ENCODE results near the gene RALGPS2.

The RALGPS2 gene

DNA sequence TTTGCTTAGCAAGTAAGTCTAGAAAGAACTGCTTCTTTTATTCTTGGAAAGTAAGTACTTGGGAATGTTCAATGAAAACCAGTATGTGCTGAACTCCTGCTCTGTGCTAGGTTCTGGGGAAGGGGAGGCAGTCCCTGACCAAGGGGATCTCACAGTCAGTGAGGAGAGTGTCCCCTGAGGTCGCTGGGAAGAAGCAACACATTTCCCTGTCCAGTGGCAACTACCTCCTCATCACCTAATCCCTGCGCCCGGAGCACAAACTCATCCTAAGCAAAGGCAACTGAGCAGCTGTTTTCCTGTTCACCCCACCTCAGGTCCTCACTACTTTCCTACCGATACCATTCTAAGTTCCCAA lies 207.5 kb downstream of the RALGPS2 start:
- Histone ChIP-seq H3K4me3 (ENCODE audit: low read depth, low read length) (no peak overlapping the region), H3K27me3 (ENCODE audit: insufficient read depth, low read depth, severe bottlenecking) (no peaks in the 10 kb centered on the region), H3K9me3 (ENCODE audit: severe bottlenecking) (no peaks in the 10 kb centered on the region), H3K36me3 (no peaks in the 10 kb centered on the region), H3K27ac (no peak overlapping the region)
- DNase-seq = no peak
- TF ChIP-seq, protein P1, sequence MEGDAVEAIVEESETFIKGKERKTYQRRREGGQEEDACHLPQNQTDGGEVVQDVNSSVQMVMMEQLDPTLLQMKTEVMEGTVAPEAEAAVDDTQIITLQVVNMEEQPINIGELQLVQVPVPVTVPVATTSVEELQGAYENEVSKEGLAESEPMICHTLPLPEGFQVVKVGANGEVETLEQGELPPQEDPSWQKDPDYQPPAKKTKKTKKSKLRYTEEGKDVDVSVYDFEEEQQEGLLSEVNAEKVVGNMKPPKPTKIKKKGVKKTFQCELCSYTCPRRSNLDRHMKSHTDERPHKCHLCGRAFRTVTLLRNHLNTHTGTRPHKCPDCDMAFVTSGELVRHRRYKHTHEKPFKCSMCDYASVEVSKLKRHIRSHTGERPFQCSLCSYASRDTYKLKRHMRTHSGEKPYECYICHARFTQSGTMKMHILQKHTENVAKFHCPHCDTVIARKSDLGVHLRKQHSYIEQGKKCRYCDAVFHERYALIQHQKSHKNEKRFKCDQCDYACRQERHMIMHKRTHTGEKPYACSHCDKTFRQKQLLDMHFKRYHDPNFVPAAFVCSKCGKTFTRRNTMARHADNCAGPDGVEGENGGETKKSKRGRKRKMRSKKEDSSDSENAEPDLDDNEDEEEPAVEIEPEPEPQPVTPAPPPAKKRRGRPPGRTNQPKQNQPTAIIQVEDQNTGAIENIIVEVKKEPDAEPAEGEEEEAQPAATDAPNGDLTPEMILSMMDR (IDR thresholded peaks at IDR 0.05; ENCODE audit: low read depth, low read length) = no peak

DNA sequence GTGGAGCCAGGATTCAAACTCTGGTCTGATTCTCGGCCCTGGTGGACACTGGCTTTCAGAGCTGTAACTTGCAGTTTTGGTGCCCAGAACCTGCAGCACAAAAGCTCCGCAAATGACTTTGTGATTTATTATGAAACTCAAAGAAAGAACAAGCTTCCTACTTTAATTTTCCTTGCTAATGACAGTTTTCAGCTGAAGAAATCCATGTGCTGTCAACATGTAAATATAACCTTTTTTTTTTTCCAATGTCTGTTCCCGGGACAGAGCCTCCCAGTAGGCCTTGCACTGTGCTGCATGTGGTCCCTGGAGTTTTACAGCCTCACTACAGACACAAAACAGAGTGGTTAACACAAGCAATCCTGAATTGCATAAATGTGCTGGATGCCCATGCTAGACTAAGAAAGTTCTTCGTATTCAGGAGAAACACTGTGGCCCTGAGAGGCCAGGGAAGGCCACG lies 208.1 kb downstream of the RALGPS2 start:
- TF ChIP-seq, protein P1 (IDR thresholded peaks at IDR 0.05; ENCODE audit: low read depth, low read length) = no peak
- H3K27me3 ChIP-seq (ENCODE audit: insufficient read depth, low read depth, severe bottlenecking) = no peaks in the 10 kb centered on the region
- H3K4me3 ChIP-seq (ENCODE audit: low read depth, low read length) = no peak overlapping the region
- no peak overlapping the region for H3K27ac ChIP-seq
- no peak for DNase-seq
- no peaks in the 10 kb centered on the region for H3K9me3 ChIP-seq (ENCODE audit: severe bottlenecking)
- no peaks in the 10 kb centered on the region for H3K36me3 ChIP-seq

DNA sequence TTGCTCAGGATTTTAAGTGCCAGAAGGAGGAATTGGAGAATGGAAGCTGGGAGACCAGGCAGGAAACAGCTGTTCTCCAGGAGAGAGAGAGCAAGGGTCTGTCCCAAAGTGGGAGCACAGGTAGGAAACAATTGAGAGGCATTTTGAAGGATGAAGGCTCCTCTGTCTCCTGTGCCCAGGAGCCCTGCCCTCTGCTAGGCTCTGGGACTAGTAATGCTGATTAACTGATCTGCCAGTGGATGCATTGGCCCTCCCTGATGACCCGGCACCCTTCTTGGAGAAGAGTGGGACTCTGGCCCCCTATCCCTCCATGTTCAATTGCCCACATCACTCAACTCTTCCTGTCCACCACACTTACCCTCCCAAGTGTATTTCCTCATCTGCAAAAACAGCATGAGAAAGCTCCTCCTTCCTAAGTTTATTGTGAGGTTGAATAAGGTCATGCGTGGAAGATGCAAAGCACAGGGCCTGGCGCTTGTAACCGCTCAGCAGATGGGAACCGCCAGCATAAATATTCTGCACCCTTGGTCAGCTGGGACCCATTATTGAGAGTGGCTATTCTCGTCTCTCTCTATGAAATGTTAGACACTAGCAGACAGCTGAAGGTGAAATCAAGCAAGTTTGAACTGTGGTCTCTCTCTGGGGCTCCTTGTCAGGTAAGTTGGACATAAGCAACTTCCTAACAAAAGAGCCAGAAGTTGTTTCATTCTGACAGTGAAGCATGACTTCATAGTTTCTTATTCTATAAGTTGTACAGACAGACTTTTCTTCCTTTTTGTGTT lies 208.9 kb downstream of the RALGPS2 start:
- Histone ChIP-seq H3K27me3 (ENCODE audit: insufficient read depth, low read depth, severe bottlenecking) (no peaks in the 10 kb centered on the region), H3K4me3 (ENCODE audit: low read depth, low read length) (no peak overlapping the region), H3K36me3 (no peaks in the 10 kb centered on the region), H3K9me3 (ENCODE audit: severe bottlenecking) (no peaks in the 10 kb centered on the region), H3K27ac (no peak overlapping the region)
- TF ChIP-seq, protein P1 (IDR thresholded peaks at IDR 0.05; ENCODE audit: low read depth, low read length) = no peak
- DNase-seq = no peak

DNA sequence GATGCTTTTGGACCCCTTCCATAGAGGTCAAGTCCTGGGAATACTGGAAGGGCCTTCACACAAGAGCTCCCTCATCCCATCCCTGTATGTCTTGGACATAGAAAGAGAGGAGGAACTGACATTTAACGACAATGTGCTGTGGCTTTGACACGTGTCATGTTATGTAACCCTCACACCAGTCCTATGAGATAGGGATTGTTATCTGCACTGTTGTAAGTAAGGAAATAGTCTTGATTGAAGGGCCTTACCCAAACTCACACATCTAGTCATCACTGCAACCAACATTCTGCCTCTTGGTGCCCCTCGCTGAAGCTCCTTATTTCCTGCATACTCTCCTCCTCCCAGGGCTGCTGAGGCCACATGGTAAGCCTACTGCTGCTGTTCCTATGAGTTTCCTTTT lies 209.5 kb downstream of the RALGPS2 start:
- DNase-seq = no peak
- Histone ChIP-seq H3K4me3 (ENCODE audit: low read depth, low read length) (no peak overlapping the region), H3K27ac (no peak overlapping the region), H3K36me3 (no peaks in the 10 kb centered on the region), H3K9me3 (ENCODE audit: severe bottlenecking) (no peaks in the 10 kb centered on the region), H3K27me3 (ENCODE audit: insufficient read depth, low read depth, severe bottlenecking) (no peaks in the 10 kb centered on the region)
- TF ChIP-seq, protein P1 (IDR thresholded peaks at IDR 0.05; ENCODE audit: low read depth, low read length) = no peak

DNA sequence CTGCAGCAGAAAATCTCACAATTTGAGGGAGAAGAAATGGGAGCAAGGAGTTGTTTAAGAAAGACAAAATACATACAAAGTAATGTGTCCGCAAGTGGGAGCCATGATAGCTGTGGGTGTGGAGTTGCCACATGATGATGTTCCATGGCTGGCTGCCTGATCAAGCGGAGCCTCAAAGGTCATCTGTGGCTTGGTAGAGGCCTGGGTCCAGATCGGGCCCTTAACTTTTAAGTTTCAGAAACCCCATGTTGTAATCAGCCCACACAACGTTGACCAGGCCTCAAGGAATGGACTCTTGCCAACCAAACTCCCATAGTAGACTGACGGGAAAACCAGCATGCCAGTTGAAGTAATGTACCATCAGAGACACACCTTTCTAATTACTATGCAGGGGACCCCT lies 210.6 kb downstream of the RALGPS2 start:
- H3K27ac ChIP-seq = no peak overlapping the region
- H3K4me3 ChIP-seq (ENCODE audit: low read depth, low read length) = no peak overlapping the region
- no peaks in the 10 kb centered on the region for H3K27me3 ChIP-seq (ENCODE audit: insufficient read depth, low read depth, severe bottlenecking)
- no peaks in the 10 kb centered on the region for H3K9me3 ChIP-seq (ENCODE audit: severe bottlenecking)
- TF ChIP-seq, protein P1 (IDR thresholded peaks at IDR 0.05; ENCODE audit: low read depth, low read length) = no peak
- H3K36me3 ChIP-seq = no peaks in the 10 kb centered on the region
- no peak for DNase-seq

DNA sequence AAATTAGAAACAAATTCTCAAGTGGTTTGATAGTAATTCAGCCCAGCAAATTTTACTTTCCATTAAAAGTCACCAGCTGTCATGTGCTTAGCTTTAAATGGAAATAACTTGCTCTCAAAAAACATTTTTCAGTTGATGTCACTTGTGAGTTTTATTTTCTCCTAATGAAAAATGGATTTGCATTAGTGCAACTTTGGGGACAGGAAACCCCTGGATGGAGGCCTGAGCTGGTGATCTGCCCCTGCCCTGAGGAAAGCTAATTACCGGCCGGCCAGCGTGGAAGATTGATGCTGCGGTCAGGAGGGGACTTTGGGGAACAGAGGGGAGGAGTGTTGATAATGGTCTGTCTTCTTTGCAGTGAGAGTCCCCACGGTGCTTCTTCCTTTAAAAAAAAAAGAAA lies 212.7 kb downstream of the RALGPS2 start:
- Histone ChIP-seq H3K27me3 (ENCODE audit: insufficient read depth, low read depth, severe bottlenecking) (no peaks in the 10 kb centered on the region), H3K27ac (no peak overlapping the region), H3K4me3 (ENCODE audit: low read depth, low read length) (no peak overlapping the region), H3K36me3 (no peaks in the 10 kb centered on the region), H3K9me3 (ENCODE audit: severe bottlenecking) (no peaks in the 10 kb centered on the region)
- DNase-seq = no peak
- TF ChIP-seq, protein P1 (IDR thresholded peaks at IDR 0.05; ENCODE audit: low read depth, low read length) = no peak

Data from WERI-Rb-1 (cell line).